ENCODE results near the gene SPACA4.

The SPACA4 gene

DNA sequence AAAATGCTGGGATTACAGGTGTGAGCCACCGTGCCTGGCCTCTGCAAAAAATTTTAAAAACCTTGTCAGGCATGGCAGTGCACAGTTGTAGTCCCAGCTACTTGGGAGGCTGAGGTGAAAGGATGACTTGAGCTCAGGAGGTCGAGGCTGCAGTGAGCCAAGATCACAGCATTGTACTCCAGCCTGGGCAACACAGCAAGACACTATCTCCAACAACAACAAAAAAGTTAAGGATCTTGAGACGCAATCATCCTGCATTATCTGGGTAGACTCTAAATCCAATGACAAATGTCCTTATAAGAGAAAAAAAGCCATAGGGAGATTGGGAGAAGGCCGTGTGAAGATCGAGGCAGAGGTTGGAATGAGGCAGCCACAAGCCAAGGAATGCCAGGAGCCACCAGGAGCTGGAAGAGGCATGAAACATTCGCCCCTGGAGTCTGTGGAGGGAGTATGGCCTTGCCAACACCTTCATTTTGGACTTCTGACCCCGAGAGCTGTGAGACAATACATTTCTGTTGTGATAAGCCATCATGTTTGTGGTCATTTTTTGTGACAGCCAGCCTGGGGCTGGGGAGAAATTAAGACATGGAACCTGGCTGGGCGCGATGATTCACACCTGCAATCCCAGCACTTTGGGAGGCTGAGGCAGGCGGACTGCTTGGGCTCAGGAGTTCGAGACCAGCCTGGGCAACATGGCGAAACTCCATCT lies 44.6 kb downstream of the SPACA4 start:
- no peaks in the 10 kb centered on the region for H3K4me1 ChIP-seq (ENCODE audit: control insufficient read depth, insufficient read depth, low read length)

DNA sequence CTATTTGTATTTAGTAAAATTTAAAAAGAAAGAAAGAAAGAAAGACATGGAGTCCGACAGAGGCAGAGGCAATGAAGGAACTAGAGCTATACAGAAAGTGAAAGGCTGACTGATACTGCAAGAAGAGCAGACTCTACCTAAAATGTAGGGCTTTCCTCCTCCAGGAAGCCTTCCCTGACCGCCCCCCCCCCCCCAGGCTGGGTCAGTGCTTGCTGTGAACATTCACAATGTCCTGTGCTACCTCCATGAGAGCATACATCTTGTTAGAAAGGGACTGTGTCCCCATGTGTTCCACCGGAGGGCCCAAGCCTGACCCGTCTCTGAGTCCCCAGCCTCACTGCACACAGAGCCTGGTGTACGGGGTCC lies 45.1 kb downstream of the SPACA4 start:
- Histone ChIP-seq H3K9me3 (ENCODE audit: control insufficient read depth, insufficient read depth, low read length) (no peaks in the 10 kb centered on the region), H3K36me3 (ENCODE audit: control insufficient read depth, insufficient read depth, low read length) (no peaks in the 10 kb centered on the region), H3K27me3 (ENCODE audit: control insufficient read depth, insufficient read depth, low read length) (no peaks in the 10 kb centered on the region), H3K9ac (ENCODE audit: low read depth, low read length) (no peak overlapping the region), H3K4me3 (ENCODE audit: low read depth, low read length) (no peak overlapping the region), H3K4me1 (ENCODE audit: control insufficient read depth, insufficient read depth, low read length) (no peaks in the 10 kb centered on the region)

More for the DNA sequence above, 44.6 kb downstream of the SPACA4 start:
- H3K27me3 ChIP-seq (ENCODE audit: control insufficient read depth, insufficient read depth, low read length), result no peaks in the 10 kb centered on the region
- no peaks in the 10 kb centered on the region for H3K9me3 ChIP-seq (ENCODE audit: control insufficient read depth, insufficient read depth, low read length)
- no peak overlapping the region for H3K9ac ChIP-seq (ENCODE audit: low read depth, low read length)
- no peak overlapping the region for H3K4me3 ChIP-seq (ENCODE audit: low read depth, low read length)
- no peaks in the 10 kb centered on the region for H3K36me3 ChIP-seq (ENCODE audit: control insufficient read depth, insufficient read depth, low read length)

DNA sequence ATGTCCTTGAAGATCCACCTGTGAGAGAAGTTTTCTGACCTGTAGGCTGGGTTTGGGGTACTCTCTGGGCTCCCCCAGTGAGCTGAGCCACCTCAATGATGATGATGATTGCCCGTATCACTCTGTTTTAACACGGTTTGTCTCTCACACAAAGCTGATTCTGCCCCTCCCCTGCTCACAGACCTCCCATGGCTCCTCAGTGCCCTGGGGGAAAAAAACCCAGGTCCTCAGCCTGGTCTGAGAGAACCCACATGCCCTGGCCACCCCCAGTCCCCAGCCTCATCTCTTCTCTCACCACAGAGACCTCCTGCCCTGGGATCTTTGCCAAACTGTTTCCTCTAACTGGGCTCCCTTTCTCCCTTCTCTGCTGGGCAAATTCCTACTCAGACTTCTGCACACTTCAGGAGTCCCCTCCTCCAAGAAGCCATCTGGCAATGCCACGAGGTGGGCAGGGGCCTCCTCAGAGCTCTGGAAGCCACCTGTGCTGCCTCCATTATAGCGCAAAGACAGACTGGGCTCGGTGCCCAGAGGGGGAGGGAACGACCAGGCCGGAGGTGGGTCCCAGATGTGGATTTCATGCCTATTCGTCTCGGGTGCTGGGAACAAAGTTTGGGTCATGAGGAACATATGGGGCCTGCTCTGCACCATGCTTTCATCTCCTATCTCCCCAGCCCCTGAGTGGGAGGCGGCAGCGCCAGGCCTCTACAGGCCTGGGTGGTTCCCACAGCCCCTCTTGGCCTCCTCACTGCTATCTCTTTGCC lies 47.9 kb downstream of the SPACA4 start:
- no peak overlapping the region for H3K9ac ChIP-seq (ENCODE audit: low read depth, low read length)
- H3K4me3 ChIP-seq (ENCODE audit: low read depth, low read length), result no peak overlapping the region
- no peaks in the 10 kb centered on the region for H3K9me3 ChIP-seq (ENCODE audit: control insufficient read depth, insufficient read depth, low read length)

DNA sequence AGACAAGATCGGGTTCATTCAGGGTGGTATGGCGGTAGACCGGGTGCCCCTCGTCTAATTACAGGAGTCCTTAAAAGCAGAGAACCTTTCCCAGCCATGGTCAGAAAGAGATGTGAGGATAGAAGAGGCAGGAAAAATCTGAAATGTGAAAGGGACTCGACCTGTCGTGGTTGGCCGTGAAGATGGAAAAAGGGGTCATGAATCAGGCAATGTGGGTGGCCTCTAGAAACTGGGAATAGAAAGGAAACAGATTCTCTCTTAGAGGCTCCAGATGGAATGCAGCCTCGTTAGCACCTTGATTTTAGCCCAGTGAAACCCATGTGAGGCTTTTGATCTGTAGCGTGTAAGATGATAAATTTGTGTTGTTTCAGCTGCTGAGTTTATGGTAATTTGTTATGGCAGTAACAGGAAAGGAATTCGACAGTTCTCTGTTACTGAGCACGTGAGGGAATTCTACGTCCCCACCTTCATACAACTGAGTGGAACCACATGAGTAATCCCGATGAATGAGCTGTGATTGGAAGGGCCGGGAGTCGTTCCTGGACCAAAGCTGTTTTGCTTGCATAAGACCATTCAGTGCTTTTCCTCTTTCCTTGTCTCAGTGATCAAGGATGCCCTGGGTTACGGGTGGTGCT lies 50.4 kb downstream of the SPACA4 start:
- H3K36me3 ChIP-seq (ENCODE audit: control insufficient read depth, insufficient read depth, low read length), result no peaks in the 10 kb centered on the region
- H3K9ac ChIP-seq (ENCODE audit: low read depth, low read length), result no peak overlapping the region
- no peak overlapping the region for H3K4me3 ChIP-seq (ENCODE audit: low read depth, low read length)
- H3K4me1 ChIP-seq (ENCODE audit: control insufficient read depth, insufficient read depth, low read length), result peaks cover 2% of the 10 kb centered on the region
- H3K9me3 ChIP-seq (ENCODE audit: control insufficient read depth, insufficient read depth, low read length), result no peaks in the 10 kb centered on the region
- no peaks in the 10 kb centered on the region for H3K27me3 ChIP-seq (ENCODE audit: control insufficient read depth, insufficient read depth, low read length)

More for the DNA sequence above, 47.9 kb downstream of the SPACA4 start:
- H3K36me3 ChIP-seq (ENCODE audit: control insufficient read depth, insufficient read depth, low read length), result no peaks in the 10 kb centered on the region
- H3K4me1 ChIP-seq (ENCODE audit: control insufficient read depth, insufficient read depth, low read length), result no peaks in the 10 kb centered on the region
- no peaks in the 10 kb centered on the region for H3K27me3 ChIP-seq (ENCODE audit: control insufficient read depth, insufficient read depth, low read length)

All from iPS-15b (cell line).